SK-N-SH treated with all-trans-retinoic acid at 6 μM for 48 hours (cell line): ENCODE measurements around the gene PIK3R4.

Experiments
- ATAC-seq: fragments of 200-7000 bp; cut with Tn5 transposase; 3 replicates; pipeline ENCODE4 v1.9.1; 2020; ENCODE audit warnings: mild to moderate bottlenecking, moderate library complexity
- ARNTL ChIP-seq: fragments of 450-650 bp; formaldehyde crosslinking; IDR thresholded peaks from 2 replicates; pipeline ENCODE4 v1.5.0; 2020; ENCODE audit warnings: low read depth, mild to moderate bottlenecking, moderate library complexity, borderline replicate concordance
- BACH2 ChIP-seq: fragments of 250-450 bp; sonication (Bioruptor Pico); IDR thresholded peaks from 2 replicates; pipeline ENCODE4 v1.9.0; 2021; ENCODE audit warnings: mild to moderate bottlenecking, borderline replicate concordance
- CREB5 ChIP-seq: fragments of 250-450 bp; sonication (Bioruptor Pico); IDR thresholded peaks from 2 replicates; pipeline ENCODE4 v1.5.1; 2020; ENCODE audit warnings: low read depth, mild to moderate bottlenecking, moderate library complexity
- CSDC2 ChIP-seq: fragments of 250-450 bp; sonication (Bioruptor Pico); IDR thresholded peaks from 2 replicates; pipeline ENCODE4 v1.5.0; 2020; ENCODE audit warnings: mild to moderate bottlenecking, moderate library complexity
- CSRNP3 ChIP-seq: fragments of 250-450 bp; sonication (Bioruptor Pico); IDR thresholded peaks from 2 replicates; pipeline ENCODE4 v1.5.1; 2021; ENCODE audit warnings: mild to moderate bottlenecking, moderate library complexity
- ESRRG ChIP-seq: fragments of 250-450 bp; sonication (Bioruptor Pico); IDR thresholded peaks from 2 replicates; pipeline ENCODE4 v1.6.1; 2021; ENCODE audit warnings: mild to moderate bottlenecking
- GLIS3 ChIP-seq: fragments of 250-450 bp; sonication (Bioruptor Pico); IDR thresholded peaks from 2 replicates; pipeline ENCODE4 v1.5.0; 2020; ENCODE audit warnings: mild to moderate bottlenecking, moderate library complexity
- ISL1 ChIP-seq: fragments of 250-450 bp; sonication (Bioruptor Pico); IDR thresholded peaks from 2 replicates; pipeline ENCODE4 v2.1.2; 2022; ENCODE audit warnings: mild to moderate bottlenecking, moderate library complexity
- OSR1 ChIP-seq: fragments of 250-450 bp; sonication (Bioruptor Pico); IDR thresholded peaks from 2 replicates; pipeline ENCODE4 v1.8.0; 2022; ENCODE audit warnings: moderate library complexity, mild to moderate bottlenecking, inconsistent platforms
- PATZ1 ChIP-seq: fragments of 250-450 bp; sonication (Bioruptor Pico); IDR thresholded peaks from 2 replicates; pipeline ENCODE4 v1.8.0; 2020; ENCODE audit warnings: mild to moderate bottlenecking, moderate library complexity, borderline replicate concordance
- POU6F1 ChIP-seq: fragments of 250-450 bp; sonication (Bioruptor Pico); IDR thresholded peaks from 2 replicates; pipeline ENCODE4 v1.8.0; 2021; ENCODE audit warnings: low read depth, mild to moderate bottlenecking, moderate library complexity, borderline replicate concordance
- PPARA ChIP-seq: fragments of 250-450 bp; sonication (Bioruptor Pico); IDR thresholded peaks from 2 replicates; pipeline ENCODE4 v1.5.0; 2020; ENCODE audit warnings: mild to moderate bottlenecking, borderline replicate concordance
- RARB ChIP-seq: fragments of 250-450 bp; sonication (Bioruptor Pico); IDR thresholded peaks from 2 replicates; pipeline ENCODE4 v1.8.0; 2021; ENCODE audit warnings: mild to moderate bottlenecking, moderate library complexity
- SNAI2 ChIP-seq: fragments of 250-450 bp; sonication (Bioruptor Pico); IDR thresholded peaks from 2 replicates; pipeline ENCODE4 v1.5.0; 2020; ENCODE audit warnings: mild to moderate bottlenecking, moderate library complexity
- TOX ChIP-seq: fragments of 250-450 bp; sonication (Bioruptor Pico); IDR thresholded peaks from 2 replicates; pipeline ENCODE4 v1.8.0; 2021; ENCODE audit warnings: mild to moderate bottlenecking, moderate library complexity, borderline replicate concordance
- TSHZ2 ChIP-seq: fragments of 250-450 bp; sonication (Bioruptor Pico); IDR thresholded peaks from 2 replicates; pipeline ENCODE4 v1.5.0; 2020; ENCODE audit warnings: mild to moderate bottlenecking, moderate library complexity
- ZFP3 ChIP-seq: fragments of 250-450 bp; sonication (Bioruptor Pico); IDR thresholded peaks from 2 replicates; pipeline ENCODE4 v1.5.0; 2020; ENCODE audit warnings: mild to moderate bottlenecking, moderate library complexity
- ZFP30 ChIP-seq: fragments of 450-650 bp; formaldehyde crosslinking; IDR thresholded peaks from 2 replicates; pipeline ENCODE4 v1.5.0; 2022; ENCODE audit warnings: mild to moderate bottlenecking, moderate library complexity
- ZNF565 ChIP-seq: fragments of 450-650 bp; formaldehyde crosslinking; conservative IDR thresholded peaks from 2 replicates; pipeline ENCODE4 v1.5.0; 2020; ENCODE audit warnings: low read depth, mild to moderate bottlenecking, moderate library complexity

PIK3R4 gene

GRCh38 chr3:130729154-130729553 is 17.5 kb downstream of the PIK3R4 start:
- no peak for ATAC-seq
- TF ChIP-seq ZNF565 (CRISPR knock-in tag), result no peak
- no peak for TF ChIP-seq GLIS3 (CRISPR knock-in tag)
- TF ChIP-seq, all 23 proteins: peak for 0

- TF ChIP-seq PPARA (CRISPR knock-in tag) (no peak), BACH2 (CRISPR knock-in tag) (no peak), OSR1 (CRISPR knock-in tag) (no peak), GLIS3 (CRISPR knock-in tag) (no peak), SNAI2 (CRISPR knock-in tag) (no peak), ISL1 (no peak), TSHZ2 (CRISPR knock-in tag) (no peak), CSRNP3 (no peak), RARB (CRISPR knock-in tag) (no peak), ZFP3 (CRISPR knock-in tag) (no peak), TOX (CRISPR knock-in tag) (no peak), ESRRG (CRISPR knock-in tag) (no peak), PATZ1 (no peak), ARNTL (CRISPR knock-in tag) (no peak), CREB5 (CRISPR knock-in tag) (no peak), CSDC2 (CRISPR knock-in tag) (no peak), POU6F1 (CRISPR knock-in tag) (no peak)
- TF ChIP-seq, all 23 proteins: peak for 0
- no peak for ATAC-seq
Observed at GRCh38 chr3:130728037-130728436, 18.6 kb downstream of the PIK3R4 start.

GRCh38 chr3:130725746-130726145 is 20.9 kb downstream of the PIK3R4 start:
- TF ChIP-seq ZFP30 (CRISPR knock-in tag), result no peak
- no peak for TF ChIP-seq CSRNP3
- peak; percentile 25; the same call in 1 of the 2 replicates for TF ChIP-seq ISL1
- TF ChIP-seq RARB (CRISPR knock-in tag), result no peak
- ATAC-seq, result no peak
